Neuronal stem cell (in vitro differentiated cells): Measurements from ENCODE around the gene MOK.

Source experiments
- DNase-seq: peaks from one replicate; pipeline ENCODE4 v3.0.0-alpha.2; 2013; ENCODE audit warnings: low spot score
- H2AFZ ChIP-seq: one replicate; pipeline ENCODE4 v1.6.1; 2013; ENCODE audit warnings: mild to moderate bottlenecking, low read length, inconsistent platforms
- H2AK5ac ChIP-seq: 2 replicates; pipeline ENCODE4 v1.6.1; 2013; ENCODE audit warnings: low read depth, mild to moderate bottlenecking, inconsistent platforms, low read length, moderate library complexity, mixed read lengths
- H2BK120ac ChIP-seq: 2 replicates; pipeline ENCODE4 v1.6.1; 2013; ENCODE audit warnings: low read depth, mild to moderate bottlenecking, inconsistent platforms, low read length, moderate library complexity, mixed read lengths
- H2BK12ac ChIP-seq: one replicate; pipeline ENCODE4 v1.6.1; 2013; ENCODE audit warnings: low read length, inconsistent platforms
- H2BK15ac ChIP-seq: 2 replicates; pipeline ENCODE4 v1.6.1; 2013; ENCODE audit warnings: mild to moderate bottlenecking, low read length, inconsistent platforms, mixed read lengths
- H2BK5ac ChIP-seq: one replicate; pipeline ENCODE4 v1.6.1; 2013; ENCODE audit warnings: inconsistent platforms, mild to moderate bottlenecking, low read length, moderate library complexity
- H3K14ac ChIP-seq: one replicate; pipeline ENCODE4 v1.6.1; 2013; ENCODE audit warnings: low read length, inconsistent platforms
- H3K18ac ChIP-seq: 2 replicates; pipeline ENCODE4 v1.6.1; 2013; ENCODE audit warnings: low read length, inconsistent platforms
- H3K23ac ChIP-seq: 2 replicates; pipeline ENCODE4 v1.6.1; 2013; ENCODE audit warnings: low read depth, mild to moderate bottlenecking, mixed read lengths, low read length, inconsistent platforms; ENCODE audit not compliant: poor library complexity
- H3K27ac ChIP-seq: replicated peaks from 3 replicates; pipeline ENCODE4 v1.5.1; 2013; ENCODE audit warnings: low read length, inconsistent platforms
- H3K27me3 ChIP-seq, 3 experiments: 2 replicates each; pipeline ENCODE4 v1.6.1; 2013; ENCODE audit warnings: low read length in 3 of 3, mild to moderate bottlenecking in 2 of 3, inconsistent platforms in 1 of 3, low read depth in 1 of 3, mixed read lengths in 1 of 3, moderate library complexity in 1 of 3; ENCODE audit not compliant: control insufficient read depth in 3 of 3, insufficient read depth in 3 of 3
- H3K36me3 ChIP-seq, 2 donors: replicated peaks in 1 of 2; 2 replicates each; pipeline ENCODE4 v1.6.1; 2013; ENCODE audit warnings: low read length in 2 of 2; ENCODE audit not compliant: control insufficient read depth in 2 of 2, insufficient read depth in 2 of 2
- H3K4ac ChIP-seq: 2 replicates; pipeline ENCODE4 v1.6.1; 2013; ENCODE audit warnings: inconsistent platforms, mild to moderate bottlenecking, low read length, moderate library complexity
- H3K4me1 ChIP-seq, 2 donors: 1 replicate in 1 of 2; 2 replicates in 1 of 2; pipeline ENCODE4 v1.6.1; 2013; ENCODE audit warnings: low read length in 2 of 2, low read depth in 1 of 2; ENCODE audit not compliant: control insufficient read depth in 2 of 2, insufficient read depth in 1 of 2
- H3K4me2 ChIP-seq: one replicate; pipeline ENCODE4 v1.6.1; 2013; ENCODE audit warnings: mild to moderate bottlenecking, low read length, inconsistent platforms; ENCODE audit not compliant: insufficient read depth, poor library complexity, severe bottlenecking
- H3K4me3 ChIP-seq, 2 donors: 2 replicates each; pipeline ENCODE4 v1.5.1; 2013; ENCODE audit warnings: low read length in 2 of 2, mild to moderate bottlenecking in 2 of 2, inconsistent platforms in 1 of 2, moderate library complexity in 1 of 2
- H3K79me1 ChIP-seq: one replicate; pipeline ENCODE4 v1.6.1; 2013; ENCODE audit warnings: low read depth, mild to moderate bottlenecking, inconsistent platforms, low read length, moderate library complexity
- H3K9ac ChIP-seq: one replicate; pipeline ENCODE4 v1.6.1; 2013; ENCODE audit warnings: mild to moderate bottlenecking, low read depth, low read length, inconsistent platforms; ENCODE audit not compliant: poor library complexity
- H3K9me3 ChIP-seq, 2 donors: replicated peaks in 1 of 2; 2 replicates each; pipeline versions ENCODE3 to v1.6.1; 2013; ENCODE audit warnings: low read length in 2 of 2, mild to moderate bottlenecking in 2 of 2, inconsistent platforms in 1 of 2, low read depth in 1 of 2, mixed read lengths in 1 of 2, moderate library complexity in 1 of 2; ENCODE audit not compliant: control insufficient read depth in 2 of 2, insufficient read depth in 1 of 2
- H4K8ac ChIP-seq: one replicate; pipeline ENCODE4 v1.6.1; 2013; ENCODE audit warnings: low read depth, mild to moderate bottlenecking, inconsistent platforms, low read length, moderate library complexity
- H4K91ac ChIP-seq: one replicate; pipeline ENCODE4 v1.6.1; 2013; ENCODE audit warnings: low read length, low read depth, mild to moderate bottlenecking, inconsistent platforms; ENCODE audit not compliant: poor library complexity
- WGBS, 2 donors: extraction: QIAGEN DNeasy Blood & Tissue Kit; methylation state at CpG; one replicate each; pipeline ENCODE4 v1.1.7; 2013; ENCODE audit warnings: missing lambda C conversion rate in 2 of 2, mixed read lengths in 1 of 2; ENCODE audit not compliant: insufficient read length in 2 of 2, insufficient replicate concordance in 1 of 2; ENCODE audit errors: extremely low coverage in 2 of 2; 5-methylcytosine and 5-hydroxymethylcytosine counted together

Gene MOK

GRCh38 chr14:102187044-102187443, 117.9 kb downstream of the MOK start:
- H3K18ac ChIP-seq = no peak overlapping the region
- no peaks in the 10 kb centered on the region for H3K27me3 ChIP-seq
- H3K9ac ChIP-seq = no peak overlapping the region
- no peak overlapping the region for H3K4ac ChIP-seq
- H3K23ac ChIP-seq = no peak overlapping the region
- no peak overlapping the region for H4K8ac ChIP-seq
- no peak overlapping the region for H3K14ac ChIP-seq
- peaks cover 12 to 30% of the 10 kb centered on the region in 2 donors for H3K4me1 ChIP-seq
- peaks cover 0 to 2% of the 10 kb centered on the region in 2 donors for H3K36me3 ChIP-seq
- H3K4me3 ChIP-seq = no peak overlapping the region
- H2AFZ ChIP-seq = no peak overlapping the region
- no peaks in the 10 kb centered on the region for H3K9me3 ChIP-seq
- no peak overlapping the region for H2BK5ac ChIP-seq
- H3K27ac ChIP-seq = no peak overlapping the region
- no peak overlapping the region for H3K4me2 ChIP-seq
- no peak overlapping the region for H2AK5ac ChIP-seq
- no peak for DNase-seq
- H3K79me1 ChIP-seq = peaks cover 4% of the 10 kb centered on the region
- no peak overlapping the region for H2BK120ac ChIP-seq
- no CpG with 5 or more reads among the region's 3 CpGs for WGBS, 2 donors
- no peak overlapping the region for H2BK15ac ChIP-seq
- no peak overlapping the region for H4K91ac ChIP-seq
- H2BK12ac ChIP-seq = no peak overlapping the region

GRCh38 chr14:102185360-102185759, 119.6 kb downstream of the MOK start:
- peaks cover 0 to 2% of the 10 kb centered on the region in 2 donors for H3K36me3 ChIP-seq
- H3K4me3 ChIP-seq = no peak overlapping the region
- H2AFZ ChIP-seq = no peak overlapping the region
- no peak overlapping the region for H3K18ac ChIP-seq
- H3K9me3 ChIP-seq = no peaks in the 10 kb centered on the region
- no peak overlapping the region for H2AK5ac ChIP-seq
- H3K27ac ChIP-seq = no peak overlapping the region
- WGBS, 2 donors = no CpG with 5 or more reads among the region's 8 CpGs
- peaks cover 17 to 30% of the 10 kb centered on the region in 2 donors for H3K4me1 ChIP-seq
- H3K9ac ChIP-seq = no peak overlapping the region
- no peak overlapping the region for H4K8ac ChIP-seq
- H3K4ac ChIP-seq = no peak overlapping the region
- H3K23ac ChIP-seq = no peak overlapping the region
- H2BK120ac ChIP-seq = no peak overlapping the region
- no peak for DNase-seq
- no peak overlapping the region for H2BK12ac ChIP-seq
- no peak overlapping the region for H4K91ac ChIP-seq
- H3K27me3 ChIP-seq = no peaks in the 10 kb centered on the region
- peaks cover 4% of the 10 kb centered on the region for H3K79me1 ChIP-seq
- no peak overlapping the region for H2BK5ac ChIP-seq
- no peak overlapping the region for H3K14ac ChIP-seq
- H2BK15ac ChIP-seq = no peak overlapping the region
- H3K4me2 ChIP-seq = no peak overlapping the region

- no peak overlapping the region for H2AK5ac ChIP-seq
- H3K14ac ChIP-seq = no peak overlapping the region
- WGBS, 2 donors = no CpG with 5 or more reads among the region's 14 CpGs
- no peak overlapping the region for H3K18ac ChIP-seq
- DNase-seq = peak; percentile 52
- no peaks in the 10 kb centered on the region for H3K9me3 ChIP-seq
- H3K9ac ChIP-seq = no peak overlapping the region
- no peak overlapping the region for H4K91ac ChIP-seq
- H3K23ac ChIP-seq = no peak overlapping the region
- H3K4ac ChIP-seq = no peak overlapping the region
- H2BK15ac ChIP-seq = no peak overlapping the region
- H2BK120ac ChIP-seq = no peak overlapping the region
- peak overlapping the region; percentile 40 for H3K4me2 ChIP-seq
- H3K27me3 ChIP-seq = no peaks in the 10 kb centered on the region
- H2BK5ac ChIP-seq = no peak overlapping the region
- peaks cover 15 to 30% of the 10 kb centered on the region in 2 donors for H3K4me1 ChIP-seq
- peaks cover 2% of the 10 kb centered on the region for H3K79me1 ChIP-seq
- no peaks in the 10 kb centered on the region for H3K36me3 ChIP-seq
- H4K8ac ChIP-seq = no peak overlapping the region
- H2AFZ ChIP-seq = peak overlapping the region; percentile 43
- H3K4me3 ChIP-seq = peak overlapping the region in 1 of 2 donors; percentile 4
- H2BK12ac ChIP-seq = no peak overlapping the region
- peak overlapping the region; percentile 11 for H3K27ac ChIP-seq
Measured at GRCh38 chr14:102184316-102185035, 120.5 kb downstream of the MOK start.

- peaks cover 2% of the 10 kb centered on the region for H3K79me1 ChIP-seq
- H2BK15ac ChIP-seq = no peak overlapping the region
- no peaks in the 10 kb centered on the region for H3K36me3 ChIP-seq
- no peak overlapping the region for H2AK5ac ChIP-seq
- H4K8ac ChIP-seq = no peak overlapping the region
- no peak overlapping the region for H3K14ac ChIP-seq
- no peak overlapping the region for H3K23ac ChIP-seq
- no peaks in the 10 kb centered on the region for H3K9me3 ChIP-seq
- WGBS, 2 donors = no CpG with 5 or more reads among the region's 3 CpGs
- no peak overlapping the region for H3K4ac ChIP-seq
- no peak overlapping the region for H2BK5ac ChIP-seq
- no peak overlapping the region for H2BK120ac ChIP-seq
- no peak overlapping the region for H3K9ac ChIP-seq
- DNase-seq = no peak
- H3K27ac ChIP-seq = peak overlapping the region; percentile 11
- H3K18ac ChIP-seq = no peak overlapping the region
- H3K4me2 ChIP-seq = no peak overlapping the region
- no peaks in the 10 kb centered on the region for H3K27me3 ChIP-seq
- H4K91ac ChIP-seq = no peak overlapping the region
- no peak overlapping the region for H2AFZ ChIP-seq
- H3K4me3 ChIP-seq = no peak overlapping the region
- H3K4me1 ChIP-seq = peaks cover 15 to 30% of the 10 kb centered on the region in 2 donors
- no peak overlapping the region for H2BK12ac ChIP-seq
Measured at GRCh38 chr14:102183886-102184285, 121.1 kb downstream of the MOK start.
